Endothelial cell of umbilical vein (primary cell): ENCODE measurements around the gene ZBTB40. TPM values are rescaled to one million over a fixed set of nuclear protein-coding genes. Genes with fewer than 3 reads are reported as not detected.

Experiments used
- BruUV-seq: library from RNA; stranded (reverse); fragments of 400-500 nt; replicated peaks from 2 replicates; lab custom pipeline; 2021; lab: Mats Ljungman, UMichigan
- CTCF ChIA-PET: fragments of 300-600, 350-600 bp; sonication (Branson Sonifier 250); formaldehyde crosslinking; loops from one replicate; lab custom pipeline; 2021; ENCODE audit warnings: antibody characterized with exemption, inconsistent platforms; lab: Charles Lee
- POLR2A ChIA-PET: fragments of 300-600, 350-600 bp; sonication (Branson Sonifier 250); formaldehyde crosslinking; loops from one replicate; lab custom pipeline; 2021; ENCODE audit warnings: antibody characterized with exemption, inconsistent platforms; lab: Charles Lee
- DNase-seq: peaks from one replicate; pipeline ENCODE4 v3.0.0-alpha.2; 2011; ENCODE audit warnings: low read depth, low spot score
- FAIRE-seq: peaks from 2 replicates; lab custom pipeline; 2011; peaks lifted over from hg19 to GRCh38; lab: Jason Lieb, UNC
- H2AFZ ChIP-seq: 2 replicates; pipeline ENCODE4 v1.6.0; 2012; ENCODE audit warnings: low read depth, low read length, control low read depth, inconsistent platforms
- H3K27ac ChIP-seq: 2 replicates; pipeline ENCODE4 v1.5.1; 2011; ENCODE audit warnings: low read depth, mild to moderate bottlenecking, control low read depth, low read length, moderate library complexity; ENCODE audit not compliant: insufficient read depth
- H3K27me3 ChIP-seq, 2 experiments: 2 replicates each; pipeline versions ENCODE4 v1.6.0 to v1.6.1; 2011; ENCODE audit warnings: low read length in 2 of 2, mixed read lengths in 1 of 2; ENCODE audit not compliant: control insufficient read depth in 2 of 2, insufficient read depth in 2 of 2
- H3K36me3 ChIP-seq, 2 experiments: 2 replicates in 1 of 2; 3 replicates in 1 of 2; pipeline ENCODE4 v1.5.1; 2011; ENCODE audit warnings: low read length in 2 of 2, mild to moderate bottlenecking in 1 of 2, moderate library complexity in 1 of 2; ENCODE audit not compliant: control insufficient read depth in 2 of 2, insufficient read depth in 2 of 2; ENCODE audit errors: extremely low read depth in 1 of 2
- H3K4me1 ChIP-seq: 3 replicates; pipeline ENCODE4 v1.5.1; 2011; ENCODE audit warnings: mild to moderate bottlenecking, low read length; ENCODE audit not compliant: control insufficient read depth, insufficient read depth; ENCODE audit errors: extremely low read depth
- H3K4me2 ChIP-seq: 2 replicates; pipeline ENCODE4 v1.6.1; 2011; ENCODE audit warnings: low read length, control low read depth, mixed read lengths; ENCODE audit not compliant: insufficient read depth
- H3K4me3 ChIP-seq, 3 experiments: fragments of 200-600 bp in 1 of 3; sonication (generic), shearing (Covaris generic) in 1 of 3; replicated peaks in 1 of 3; 2 replicates each; pipeline ENCODE4 v1.5.1; 2011 to 2016; ENCODE audit warnings: control low read depth in 3 of 3, low read length in 3 of 3, mild to moderate bottlenecking in 2 of 3, inconsistent platforms in 1 of 3, low read depth in 1 of 3, moderate library complexity in 1 of 3; ENCODE audit not compliant: insufficient read depth in 1 of 3
- H3K79me2 ChIP-seq: 2 replicates; pipeline ENCODE4 v1.6.0; 2012; ENCODE audit warnings: low read length, inconsistent platforms; ENCODE audit not compliant: control insufficient read depth, insufficient read depth
- H3K9ac ChIP-seq: replicated peaks from 2 replicates; pipeline ENCODE3; 2011; ENCODE audit warnings: low read length, control low read depth; ENCODE audit not compliant: insufficient read depth; ENCODE audit errors: extremely low read depth
- H3K9me1 ChIP-seq: replicated peaks from 3 replicates; pipeline ENCODE4 v1.6.0; 2011; ENCODE audit warnings: mild to moderate bottlenecking, low read length; ENCODE audit not compliant: control insufficient read depth, insufficient read depth; ENCODE audit errors: extremely low read depth
- H3K9me3 ChIP-seq: replicated peaks from 2 replicates; pipeline ENCODE4 v1.5.1; 2012; ENCODE audit warnings: low read length, inconsistent platforms; ENCODE audit not compliant: control insufficient read depth, insufficient read depth
- H4K20me1 ChIP-seq: replicated peaks from 2 replicates; pipeline ENCODE3; 2011; ENCODE audit warnings: mild to moderate bottlenecking, low read length; ENCODE audit not compliant: control insufficient read depth, insufficient read depth; ENCODE audit errors: extremely low read depth
- CTCF ChIP-seq, 2 donors: IDR thresholded peaks; 1 replicate in 1 of 2; 2 replicates in 1 of 2; pipeline ENCODE4 v1.5.1; 2011; ENCODE audit warnings: low read length in 2 of 2, mild to moderate bottlenecking in 2 of 2, moderate library complexity in 2 of 2, control low read depth in 1 of 2, inconsistent platforms in 1 of 2, low read depth in 1 of 2; ENCODE audit not compliant: insufficient read depth in 1 of 2; ENCODE audit errors: extremely low read depth in 1 of 2
- EZH2 ChIP-seq: IDR thresholded peaks from 2 replicates; pipeline ENCODE4 v1.6.1; 2012; ENCODE audit warnings: borderline replicate concordance, low read depth, mild to moderate bottlenecking, moderate library complexity, low read length, inconsistent platforms; ENCODE audit not compliant: severe bottlenecking
- FOS ChIP-seq: IDR thresholded peaks from 2 replicates; pipeline ENCODE4 v1.6.1; 2011; ENCODE audit warnings: mild to moderate bottlenecking, low read length, moderate library complexity, borderline replicate concordance; ENCODE audit not compliant: insufficient read depth
- GATA2 ChIP-seq: IDR thresholded peaks from 2 replicates; pipeline ENCODE4 v1.7.0; 2011; ENCODE audit warnings: low read depth, mild to moderate bottlenecking, moderate library complexity, mixed read lengths, low read length; ENCODE audit not compliant: insufficient read length, insufficient read depth
- JUN ChIP-seq: IDR thresholded peaks from 2 replicates; pipeline ENCODE4 v1.6.1; 2011; ENCODE audit warnings: borderline replicate concordance, low read depth; ENCODE audit not compliant: insufficient read length, insufficient read depth
- MAX ChIP-seq: IDR thresholded peaks from 2 replicates; pipeline ENCODE4 v1.6.1; 2011; ENCODE audit not compliant: insufficient read depth, insufficient read length
- MYC ChIP-seq: IDR thresholded peaks from one replicate; pipeline ENCODE4 v1.6.1; 2011; ENCODE audit warnings: mild to moderate bottlenecking, low read depth, low read length
- POLR2A ChIP-seq: IDR thresholded peaks from 2 replicates; pipeline ENCODE4 v1.6.1; 2012; ENCODE audit warnings: low read depth, mild to moderate bottlenecking, control low read depth, low read length
- POLR2AphosphoS5 ChIP-seq: IDR thresholded peaks from 2 replicates; pipeline ENCODE4 v1.6.1; 2012; ENCODE audit warnings: low read depth, mild to moderate bottlenecking, control low read depth, low read length, moderate library complexity; ENCODE audit not compliant: insufficient read depth
- dilution Hi-C: fragments of 300-500 bp; cut with MboI; formaldehyde crosslinking; loops from one replicate; pipeline ENCODE4 v1.15.0; 2019; ENCODE audit warnings: low sequenced_read_pairs; ENCODE audit not compliant: extremely low pct_ligation_motif_present
- intact Hi-C: fragments of 100-400 bp; cut with micrococcal nuclease; formaldehyde crosslinking; loops from one replicate; pipeline ENCODE4 v1.10.0; 2022
- polyA plus RNA-seq, 4 experiments: library from polyadenylated mRNA; depleted of rRNA in 3 of 4; stranded (reverse) in 3 of 4; unstranded in 1 of 4; fragments of >200 nt; gene quantifications; 2 replicates each; pipeline versions ENCODE4 v1.2.1 to v1.2.3, GENCODE V29; 2011 to 2012; ENCODE audit warnings: missing spikeins in 1 of 4
- total RNA-seq: library from RNA; stranded (reverse); gene quantifications from 2 replicates; pipeline ENCODE4 v1.2.3, GENCODE V29; 2021

The ZBTB40 gene
- total and polyA plus RNA-seq, 2 donors (not counting 3 experiments of a cell fraction or from before 2014, with no cell fraction given): 12.3 to 21.3 TPM

- Histone ChIP-seq H3K4me1 (peaks cover 2% of the 10 kb centered on the region), H3K36me3 (no peaks in the 10 kb centered on the region), H3K4me2 (no peak overlapping the region), H3K9me1 (no peaks in the 10 kb centered on the region), H3K79me2 (no peaks in the 10 kb centered on the region), H4K20me1 (no peaks in the 10 kb centered on the region), H3K4me3 (no peak overlapping the region), H3K27ac (no peak overlapping the region), H3K27me3 (peaks cover 6% of the 10 kb centered on the region in 2 experiments), H2AFZ (no peak overlapping the region), H3K9ac (no peak overlapping the region), H3K9me3 (no peaks in the 10 kb centered on the region)
- TF ChIP-seq JUN (no peak), POLR2AphosphoS5 (no peak), MAX (no peak), POLR2A (no peak), CTCF (IDR thresholded peaks at IDR 0.05; ENCODE audit: extremely low read depth in 1 of 2, insufficient read depth in 1 of 2, low read depth in 1 of 2, low read length in 2 of 2) (no peak), GATA2 (no peak), MYC (no peak), EZH2 (no peak), FOS (no peak)
- DNase-seq (no peak), FAIRE-seq (no peak)
- POLR2A ChIA-PET: no interaction called here
- intact Hi-C loops: loop anchor here (10.0 kb wide), 1 partner anchor 138 kb away; the partner anchor contains the start of gene EPHA8
- dilution Hi-C loops: no loop called here
- BruUV-seq: no TSS peak
- CTCF ChIA-PET: interaction anchor here (1.2 kb wide), 1 partner anchor 215 kb away, joined by 4 read pairs; no protein-coding TSS in a partner anchor
Measured at GRCh38 chr1:22426781-22427180, 24.9 kb upstream of the ZBTB40 start.
